Measurements from ENCODE around the gene RELN.

The RELN gene

GRCh38 chr7:103857435-103857834 lies 132.0 kb downstream of the RELN start:
- WGBS, result 28% methylated on average over 2 of the region's 4 CpGs
- H2AK5ac ChIP-seq (ENCODE audit: low read length, severe bottlenecking), result no peak overlapping the region
- no peak overlapping the region for H3K14ac ChIP-seq (ENCODE audit: low read length in 2 of 2)

DNA sequence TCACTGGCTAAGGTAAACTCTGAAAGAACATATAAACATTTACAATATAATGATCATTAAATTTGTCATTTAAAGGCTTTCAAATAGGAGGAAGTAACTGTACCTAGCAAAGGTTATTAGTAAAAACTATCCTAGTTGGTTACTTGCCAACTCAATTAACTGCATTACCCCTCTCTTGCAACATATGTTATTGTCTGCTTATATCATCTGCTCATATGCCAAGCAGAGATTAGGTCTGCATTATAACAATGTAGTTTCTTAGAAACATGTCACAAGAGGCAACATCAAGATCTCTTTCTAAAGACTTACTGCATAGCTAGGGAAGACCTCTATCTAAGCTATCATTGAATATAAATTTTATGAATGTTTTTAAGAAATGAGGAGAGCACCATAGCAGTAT lies 132.5 kb downstream of the RELN start:
- no peak overlapping the region for H2AK5ac ChIP-seq (ENCODE audit: low read length, severe bottlenecking)

More at GRCh38 chr7:103857435-103857834, 132.0 kb downstream of the RELN start:
- no peak overlapping the region for H4K91ac ChIP-seq (ENCODE audit: low read length)
- H2BK120ac ChIP-seq (ENCODE audit: low read depth, low read length), result no peak overlapping the region
- H3K18ac ChIP-seq (ENCODE audit: low read depth in 1 of 2, low read length in 2 of 2), result no peak overlapping the region
- peaks cover 2% of the 10 kb centered on the region for H3K4me1 ChIP-seq (ENCODE audit: control insufficient read depth, insufficient read depth, low read depth, low read length)
- no peaks in the 10 kb centered on the region for H3K27me3 ChIP-seq (ENCODE audit: control insufficient read depth in 1 of 2, insufficient read depth in 1 of 2, low read length in 2 of 2)
- H2BK12ac ChIP-seq (ENCODE audit: low read length in 2 of 2), result no peak overlapping the region
- no peak overlapping the region for H2BK5ac ChIP-seq (ENCODE audit: low read depth, low read length, poor library complexity, severe bottlenecking)
- H3K36me3 ChIP-seq (ENCODE audit: control insufficient read depth in 1 of 2, insufficient read depth in 2 of 2, low read depth in 1 of 2, low read length in 2 of 2), result no peaks in the 10 kb centered on the region
- H3K4me2 ChIP-seq (ENCODE audit: low read length, poor library complexity, severe bottlenecking), result no peak overlapping the region
- H3K4ac ChIP-seq (ENCODE audit: low read depth in 1 of 2, low read length in 2 of 2), result no peak overlapping the region
- no peak overlapping the region for H3K4me3 ChIP-seq (ENCODE audit: insufficient read depth in 1 of 2, low read depth in 1 of 2, low read length in 2 of 2)
- no peaks in the 10 kb centered on the region for H3K79me1 ChIP-seq (replicated peaks; ENCODE audit: low read length, poor library complexity, severe bottlenecking)
- no peak for DNase-seq
- no peak overlapping the region for H4K8ac ChIP-seq (ENCODE audit: low read length)
- H3K23ac ChIP-seq (ENCODE audit: low read length in 2 of 2), result no peak overlapping the region
- H3K9ac ChIP-seq (ENCODE audit: low read length), result no peak overlapping the region
- H2BK15ac ChIP-seq (ENCODE audit: low read depth, poor library complexity, severe bottlenecking), result no peak overlapping the region
- no peak overlapping the region for H2AFZ ChIP-seq (ENCODE audit: low read depth, low read length)
- no peaks in the 10 kb centered on the region for H3K9me3 ChIP-seq (ENCODE audit: control insufficient read depth, low read length)
- no peak overlapping the region for H3K27ac ChIP-seq (ENCODE audit: low read length, poor library complexity, severe bottlenecking)

DNA sequence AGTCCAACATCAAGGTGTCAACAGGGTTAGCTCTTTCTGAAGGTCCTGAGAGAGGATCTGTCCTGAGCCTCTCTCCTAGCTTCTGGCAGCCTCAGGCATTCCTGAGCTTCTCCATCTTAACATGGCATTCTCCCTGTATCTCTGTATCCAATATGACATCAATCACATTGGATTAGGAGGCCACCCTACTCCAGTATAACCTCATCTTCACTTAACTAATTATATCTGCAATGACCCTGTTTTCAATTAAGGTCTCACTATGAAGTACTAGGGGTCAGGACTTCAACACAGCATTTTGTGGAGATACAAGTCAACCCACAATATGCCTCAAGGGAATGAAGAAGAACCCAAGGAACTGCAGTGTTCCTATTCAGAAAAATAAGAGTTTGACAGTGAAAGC lies 133.8 kb downstream of the RELN start:
- no peak overlapping the region for H2BK5ac ChIP-seq (ENCODE audit: low read depth, low read length, poor library complexity, severe bottlenecking)
- no peak overlapping the region for H4K91ac ChIP-seq (ENCODE audit: low read length)
- no peak overlapping the region for H2AK5ac ChIP-seq (ENCODE audit: low read length, severe bottlenecking)
- H3K9me3 ChIP-seq (ENCODE audit: control insufficient read depth, low read length), result no peaks in the 10 kb centered on the region
- H3K27me3 ChIP-seq (ENCODE audit: control insufficient read depth in 1 of 2, insufficient read depth in 1 of 2, low read length in 2 of 2), result no peaks in the 10 kb centered on the region
- H3K27ac ChIP-seq (ENCODE audit: low read length, poor library complexity, severe bottlenecking), result no peak overlapping the region
- H2BK12ac ChIP-seq (ENCODE audit: low read length in 2 of 2), result no peak overlapping the region
- no peak overlapping the region for H3K4me3 ChIP-seq (ENCODE audit: insufficient read depth in 1 of 2, low read depth in 1 of 2, low read length in 2 of 2)
- no peak for DNase-seq
- H3K4me2 ChIP-seq (ENCODE audit: low read length, poor library complexity, severe bottlenecking), result no peak overlapping the region
- no peaks in the 10 kb centered on the region for H3K79me1 ChIP-seq (replicated peaks; ENCODE audit: low read length, poor library complexity, severe bottlenecking)
- H3K4me1 ChIP-seq (ENCODE audit: control insufficient read depth, insufficient read depth, low read depth, low read length), result peaks cover 2% of the 10 kb centered on the region
- no peaks in the 10 kb centered on the region for H3K36me3 ChIP-seq (ENCODE audit: control insufficient read depth in 1 of 2, insufficient read depth in 2 of 2, low read depth in 1 of 2, low read length in 2 of 2)
- no peak overlapping the region for H2BK120ac ChIP-seq (ENCODE audit: low read depth, low read length)
- H3K9ac ChIP-seq (ENCODE audit: low read length), result no peak overlapping the region
- H2AFZ ChIP-seq (ENCODE audit: low read depth, low read length), result no peak overlapping the region
- no peak overlapping the region for H3K14ac ChIP-seq (ENCODE audit: low read length in 2 of 2)
- H3K18ac ChIP-seq (ENCODE audit: low read depth in 1 of 2, low read length in 2 of 2), result no peak overlapping the region
- H3K23ac ChIP-seq (ENCODE audit: low read length in 2 of 2), result no peak overlapping the region
- no peak overlapping the region for H4K8ac ChIP-seq (ENCODE audit: low read length)
- H3K4ac ChIP-seq (ENCODE audit: low read depth in 1 of 2, low read length in 2 of 2), result no peak overlapping the region
- no peak overlapping the region for H2BK15ac ChIP-seq (ENCODE audit: low read depth, poor library complexity, severe bottlenecking)

More for the DNA sequence above, 132.5 kb downstream of the RELN start:
- Histone ChIP-seq H2BK5ac (ENCODE audit: low read depth, low read length, poor library complexity, severe bottlenecking) (no peak overlapping the region), H3K9me3 (ENCODE audit: control insufficient read depth, low read length) (no peaks in the 10 kb centered on the region), H3K79me1 (replicated peaks; ENCODE audit: low read length, poor library complexity, severe bottlenecking) (no peaks in the 10 kb centered on the region), H4K91ac (ENCODE audit: low read length) (no peak overlapping the region), H3K4me1 (ENCODE audit: control insufficient read depth, insufficient read depth, low read depth, low read length) (peaks cover 2% of the 10 kb centered on the region), H4K8ac (ENCODE audit: low read length) (no peak overlapping the region), H2BK12ac (ENCODE audit: low read length in 2 of 2) (no peak overlapping the region), H3K18ac (ENCODE audit: low read depth in 1 of 2, low read length in 2 of 2) (no peak overlapping the region), H3K9ac (ENCODE audit: low read length) (no peak overlapping the region), H3K14ac (ENCODE audit: low read length in 2 of 2) (no peak overlapping the region), H3K36me3 (ENCODE audit: control insufficient read depth in 1 of 2, insufficient read depth in 2 of 2, low read depth in 1 of 2, low read length in 2 of 2) (no peaks in the 10 kb centered on the region), H3K23ac (ENCODE audit: low read length in 2 of 2) (no peak overlapping the region), H3K4me3 (ENCODE audit: insufficient read depth in 1 of 2, low read depth in 1 of 2, low read length in 2 of 2) (no peak overlapping the region), H2AFZ (ENCODE audit: low read depth, low read length) (no peak overlapping the region), H2BK15ac (ENCODE audit: low read depth, poor library complexity, severe bottlenecking) (no peak overlapping the region), H3K27ac (ENCODE audit: low read length, poor library complexity, severe bottlenecking) (no peak overlapping the region), H3K4me2 (ENCODE audit: low read length, poor library complexity, severe bottlenecking) (no peak overlapping the region), H3K4ac (ENCODE audit: low read depth in 1 of 2, low read length in 2 of 2) (no peak overlapping the region), H2BK120ac (ENCODE audit: low read depth, low read length) (no peak overlapping the region), H3K27me3 (ENCODE audit: control insufficient read depth in 1 of 2, insufficient read depth in 1 of 2, low read length in 2 of 2) (no peaks in the 10 kb centered on the region)
- no peak for DNase-seq

- no peak overlapping the region for H3K4ac ChIP-seq (ENCODE audit: low read depth in 1 of 2, low read length in 2 of 2)
- no peak for DNase-seq
- H3K23ac ChIP-seq (ENCODE audit: low read length in 2 of 2), result no peak overlapping the region
- peaks cover 2% of the 10 kb centered on the region for H3K4me1 ChIP-seq (ENCODE audit: control insufficient read depth, insufficient read depth, low read depth, low read length)
- H3K79me1 ChIP-seq (replicated peaks; ENCODE audit: low read length, poor library complexity, severe bottlenecking), result no peaks in the 10 kb centered on the region
- H2AFZ ChIP-seq (ENCODE audit: low read depth, low read length), result no peak overlapping the region
- no peak overlapping the region for H2BK15ac ChIP-seq (ENCODE audit: low read depth, poor library complexity, severe bottlenecking)
- no peak overlapping the region for H2BK120ac ChIP-seq (ENCODE audit: low read depth, low read length)
- H3K9ac ChIP-seq (ENCODE audit: low read length), result no peak overlapping the region
- no peaks in the 10 kb centered on the region for H3K9me3 ChIP-seq (ENCODE audit: control insufficient read depth, low read length)
- H4K91ac ChIP-seq (ENCODE audit: low read length), result no peak overlapping the region
- H3K27ac ChIP-seq (ENCODE audit: low read length, poor library complexity, severe bottlenecking), result no peak overlapping the region
- 72% methylated on average over 3 of the region's 3 CpGs for WGBS
- no peak overlapping the region for H2BK5ac ChIP-seq (ENCODE audit: low read depth, low read length, poor library complexity, severe bottlenecking)
- H3K27me3 ChIP-seq (ENCODE audit: control insufficient read depth in 1 of 2, insufficient read depth in 1 of 2, low read length in 2 of 2), result no peaks in the 10 kb centered on the region
- H3K4me2 ChIP-seq (ENCODE audit: low read length, poor library complexity, severe bottlenecking), result no peak overlapping the region
- no peak overlapping the region for H2BK12ac ChIP-seq (ENCODE audit: low read length in 2 of 2)
- H2AK5ac ChIP-seq (ENCODE audit: low read length, severe bottlenecking), result no peak overlapping the region
- no peak overlapping the region for H3K4me3 ChIP-seq (ENCODE audit: insufficient read depth in 1 of 2, low read depth in 1 of 2, low read length in 2 of 2)
- H3K18ac ChIP-seq (ENCODE audit: low read depth in 1 of 2, low read length in 2 of 2), result no peak overlapping the region
- H3K36me3 ChIP-seq (ENCODE audit: control insufficient read depth in 1 of 2, insufficient read depth in 2 of 2, low read depth in 1 of 2, low read length in 2 of 2), result no peaks in the 10 kb centered on the region
- no peak overlapping the region for H4K8ac ChIP-seq (ENCODE audit: low read length)
- H3K14ac ChIP-seq (ENCODE audit: low read length in 2 of 2), result no peak overlapping the region
These were observed 134.8 kb downstream of the RELN start for GRCh38 chr7:103854611-103855010.

Data from mesenchymal stem cell (in vitro differentiated cells and primary cell).